ENCODE data around the gene RNPEPL1. TPM values are rescaled to one million over a fixed set of nuclear protein-coding genes. Genes with fewer than 3 reads are reported as not detected.
A peak's percentile ranks its signal among the peaks of the same experiment; 100 is the strongest.

RNPEPL1 gene
- total and polyA plus RNA-seq, 2 donors from 2014 or later: 65.4 to 77.4 TPM

GRCh38 chr2:240573071-240573515 is 4.8 kb downstream of the RNPEPL1 start:
- no peaks in the 10 kb centered on the region for H3K27me3 ChIP-seq (ENCODE audit: control insufficient read depth, insufficient read depth, low read length)
- FAIRE-seq (no peak), DNase-seq (peak in 1 of 5 donors; percentile 69)
- H3K36me3 ChIP-seq (ENCODE audit: control insufficient read depth in 2 of 3, insufficient read depth in 3 of 3, low read length in 3 of 3): peaks cover 0 to 5% (median 4%) of the 10 kb centered on the region in 3 donors
- no peak overlapping the region for H3K4me3 ChIP-seq (ENCODE audit: low read length in 3 of 3)
- H3K4me1 ChIP-seq (ENCODE audit: control insufficient read depth in 2 of 3, insufficient read depth in 2 of 3, low read depth in 1 of 3, low read length in 3 of 3): peaks cover 0 to 10% (median 7%) of the 10 kb centered on the region in 3 donors
- no peak overlapping the region for H3K9ac ChIP-seq (ENCODE audit: low read length in 3 of 3)
- TF ChIP-seq CTCF (IDR thresholded peaks at IDR 0.05; ENCODE audit: borderline replicate concordance, extremely low read depth, insufficient read depth): no peak
- no peak overlapping the region for H3K27ac ChIP-seq (ENCODE audit: low read depth in 2 of 2, low read length in 2 of 2)
- intact Hi-C loops (cut with DNase I): no loop called here
- H3K9me3 ChIP-seq (ENCODE audit: control insufficient read depth in 2 of 3, insufficient read depth in 1 of 3, low read length in 3 of 3): no peaks in the 10 kb centered on the region

GRCh38 chr2:240573516-240574385 is 5.5 kb downstream of the RNPEPL1 start:
- Histone ChIP-seq H3K27ac (ENCODE audit: low read depth in 2 of 2, low read length in 2 of 2) (no peak overlapping the region), H3K36me3 (ENCODE audit: control insufficient read depth in 2 of 3, insufficient read depth in 3 of 3, low read length in 3 of 3) (peaks cover 0 to 5% (median 4%) of the 10 kb centered on the region in 3 donors), H3K4me1 (ENCODE audit: control insufficient read depth in 2 of 3, insufficient read depth in 2 of 3, low read depth in 1 of 3, low read length in 3 of 3) (peaks cover 0 to 10% (median 7%) of the 10 kb centered on the region in 3 donors), H3K9me3 (ENCODE audit: control insufficient read depth in 2 of 3, insufficient read depth in 1 of 3, low read length in 3 of 3) (no peaks in the 10 kb centered on the region), H3K27me3 (ENCODE audit: control insufficient read depth, insufficient read depth, low read length) (no peaks in the 10 kb centered on the region), H3K9ac (ENCODE audit: low read length in 3 of 3) (no peak overlapping the region), H3K4me3 (ENCODE audit: low read length in 3 of 3) (no peak overlapping the region)
- TF ChIP-seq CTCF (IDR thresholded peaks at IDR 0.05; ENCODE audit: borderline replicate concordance, extremely low read depth, insufficient read depth): no peak
- FAIRE-seq (no peak), DNase-seq (peak in 1 of 5 donors; percentile 69)
- intact Hi-C loops (cut with DNase I): no loop called here

- Histone ChIP-seq H3K4me3 (ENCODE audit: low read length in 3 of 3) (no peak overlapping the region), H3K9ac (ENCODE audit: low read length in 3 of 3) (no peak overlapping the region), H3K9me3 (ENCODE audit: control insufficient read depth in 2 of 3, insufficient read depth in 1 of 3, low read length in 3 of 3) (no peaks in the 10 kb centered on the region), H3K36me3 (ENCODE audit: control insufficient read depth in 2 of 3, insufficient read depth in 3 of 3, low read length in 3 of 3) (peaks cover 0 to 5% (median 4%) of the 10 kb centered on the region in 3 donors), H3K27me3 (ENCODE audit: control insufficient read depth, insufficient read depth, low read length) (no peaks in the 10 kb centered on the region), H3K27ac (ENCODE audit: low read depth in 2 of 2, low read length in 2 of 2) (no peak overlapping the region), H3K4me1 (ENCODE audit: control insufficient read depth in 2 of 3, insufficient read depth in 2 of 3, low read depth in 1 of 3, low read length in 3 of 3) (peaks cover 0 to 4% (median 4%) of the 10 kb centered on the region in 3 donors)
- no peak for TF ChIP-seq CTCF (IDR thresholded peaks at IDR 0.05; ENCODE audit: borderline replicate concordance, extremely low read depth, insufficient read depth)
- peak in 1 of 5 donors; percentile 76 for DNase-seq
- no peak for FAIRE-seq
- intact Hi-C loops (cut with DNase I): no loop called here
These were observed 6.3 kb downstream of the RNPEPL1 start for GRCh38 chr2:240574386-240575100.

Data from kidney (tissue), 14 donors.